Right lobe of liver (tissue), 6 donors: Measurements from ENCODE around the gene PLIN5. TPM values are rescaled to one million over a fixed set of nuclear protein-coding genes. Genes with fewer than 3 reads are reported as not detected.

ENCODE experiments used
- ATAC-seq, 4 donors: fragments of 200-7000 bp; cut with Tn5 transposase; one replicate each; pipeline ENCODE4 v1.9.1; 2020; ENCODE audit warnings: mild to moderate bottlenecking in 4 of 4, moderate library complexity in 4 of 4
- DNase-seq, 3 donors: peaks; one replicate each; pipeline ENCODE4 v3.0.0-alpha.2; 2020
- H3K27ac ChIP-seq, 3 donors: fragments of 200-600 bp; one replicate each; pipeline ENCODE4 v1.8.0; 2022
- H3K27me3 ChIP-seq, 2 donors: fragments of 200-600 bp; one replicate each; pipeline ENCODE4 v1.8.0; 2022
- H3K36me3 ChIP-seq, 4 donors: fragments of 200-600 bp; sonication (generic) in 1 of 4; one replicate each; pipeline versions ENCODE4 v1.5.1 to v1.8.0; 2017 to 2022; ENCODE audit warnings: control low read depth in 1 of 4
- H3K4me1 ChIP-seq, 4 donors: fragments of 200-600 bp; sonication (generic) in 1 of 4; one replicate each; pipeline versions ENCODE4 v1.5.1 to v1.8.0; 2017 to 2022; ENCODE audit warnings: control low read depth in 1 of 4
- H3K4me3 ChIP-seq, 3 donors: fragments of 200-600 bp; one replicate each; pipeline ENCODE4 v1.8.0; 2022
- H3K9me3 ChIP-seq, 4 donors: fragments of 200-600 bp; sonication (generic) in 1 of 4; one replicate each; pipeline versions ENCODE4 v1.5.1 to v1.8.0; 2017 to 2022; ENCODE audit warnings: control low read depth in 1 of 4
- POLR2A ChIP-seq: fragments of 450-650 bp; IDR thresholded peaks from one replicate; pipeline ENCODE4 v1.6.1; 2017; ENCODE audit warnings: antibody characterized with exemption, mild to moderate bottlenecking
- WGBS: methylation state at CpG from one replicate; pipeline ENCODE4 v1.1.6; 2018; ENCODE audit warnings: low coverage, low lambda C conversion rate; ENCODE audit not compliant: insufficient coverage; ENCODE audit errors: missing lambda C conversion rate; 5-methylcytosine and 5-hydroxymethylcytosine counted together
- intact Hi-C, 2 donors: fragments of 100-400 bp; cut with DNase I; formaldehyde crosslinking; loops; one replicate each; pipeline versions ENCODE4 v1.11.2 to v1.14.1; 2022
- total RNA-seq, 6 experiments: library from RNA; depleted of rRNA in 2 of 6; stranded (reverse); fragments of >200 nt in 2 of 6; fragmentation: NEBNext Ultra II Directional in 3 of 6; extraction: Animal tissue kit (Norgen Biotek cat#: 25700) in 3 of 6; gene quantifications; one replicate each; pipeline versions ENCODE4 v1.1.0 to v1.2.4, GENCODE V29; 2016 to 2023
- TF ChIP-seq, protein P1 (sequence below), 4 donors: fragments of 200-600 bp in 3 of 4; fragments of 450-650 bp in 1 of 4; IDR thresholded peaks; one replicate each; pipeline versions ENCODE4 v1.5.1 to v1.8.0; 2016 to 2022; ENCODE audit warnings: antibody characterized with exemption in 4 of 4, mild to moderate bottlenecking in 2 of 4
- donor health status: DM: no; HTN: yes; CAD: no.
- donor health status: DM: no; HTN: no; CAD: no.
- donor health status: DM: no; HTN: no; CAD: no.
- donor health status: DM: no; HTN: yes; CAD: no.
- donor health status: DM: no; HTN: yes; CAD: no.

Gene PLIN5
- total RNA-seq, 6 experiments from 2014 or later = 35.0 to 149 (median 117) TPM

DNA sequence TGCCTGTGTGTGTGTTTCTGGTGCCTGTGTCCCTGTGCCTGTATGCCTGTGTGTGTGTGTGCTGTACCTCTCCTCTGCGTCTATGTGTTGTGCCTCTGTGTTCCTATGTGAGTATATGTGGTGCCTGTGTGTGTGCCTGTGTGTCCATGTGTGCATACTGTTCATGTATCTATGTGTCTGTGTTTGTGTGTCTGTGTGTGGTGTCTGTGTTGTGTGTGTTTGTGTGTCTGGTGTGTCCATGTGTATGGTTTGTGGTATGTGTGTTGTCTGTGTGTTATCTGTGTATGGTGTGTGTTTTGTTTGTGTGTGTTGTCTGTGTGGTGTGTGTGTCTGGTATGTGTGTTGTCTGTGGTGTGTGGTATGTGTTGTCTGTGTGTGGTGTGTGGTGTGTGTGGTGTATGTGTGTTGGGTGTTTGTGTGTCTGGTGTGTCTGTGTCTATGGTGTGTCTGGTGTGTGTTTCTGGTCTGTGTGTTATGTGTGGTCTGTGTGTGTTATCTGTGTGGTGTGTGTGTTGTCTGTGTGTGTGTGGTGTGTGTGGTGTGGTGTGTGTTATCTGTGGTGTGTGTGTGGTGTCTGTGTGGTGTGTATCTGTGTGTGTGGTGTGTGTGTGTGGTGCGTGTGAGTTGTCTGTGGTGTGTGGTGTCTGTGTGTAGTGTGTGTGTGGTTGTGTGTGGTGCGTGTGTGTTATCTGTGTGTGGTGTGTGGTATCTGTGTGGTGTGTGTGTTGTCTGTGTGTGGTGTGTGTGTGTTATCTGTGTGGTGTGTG lies 42.5 kb downstream of the PLIN5 start:
- H3K27ac ChIP-seq = no peak overlapping the region
- intact Hi-C loops = loop anchor here in 1 of 2 donors (10.0 kb wide), 1 partner anchor 228 kb away; no protein-coding TSS in a partner anchor
- WGBS = 78% methylated on average over 1 of the region's 3 CpGs
- TF ChIP-seq, protein P1, sequence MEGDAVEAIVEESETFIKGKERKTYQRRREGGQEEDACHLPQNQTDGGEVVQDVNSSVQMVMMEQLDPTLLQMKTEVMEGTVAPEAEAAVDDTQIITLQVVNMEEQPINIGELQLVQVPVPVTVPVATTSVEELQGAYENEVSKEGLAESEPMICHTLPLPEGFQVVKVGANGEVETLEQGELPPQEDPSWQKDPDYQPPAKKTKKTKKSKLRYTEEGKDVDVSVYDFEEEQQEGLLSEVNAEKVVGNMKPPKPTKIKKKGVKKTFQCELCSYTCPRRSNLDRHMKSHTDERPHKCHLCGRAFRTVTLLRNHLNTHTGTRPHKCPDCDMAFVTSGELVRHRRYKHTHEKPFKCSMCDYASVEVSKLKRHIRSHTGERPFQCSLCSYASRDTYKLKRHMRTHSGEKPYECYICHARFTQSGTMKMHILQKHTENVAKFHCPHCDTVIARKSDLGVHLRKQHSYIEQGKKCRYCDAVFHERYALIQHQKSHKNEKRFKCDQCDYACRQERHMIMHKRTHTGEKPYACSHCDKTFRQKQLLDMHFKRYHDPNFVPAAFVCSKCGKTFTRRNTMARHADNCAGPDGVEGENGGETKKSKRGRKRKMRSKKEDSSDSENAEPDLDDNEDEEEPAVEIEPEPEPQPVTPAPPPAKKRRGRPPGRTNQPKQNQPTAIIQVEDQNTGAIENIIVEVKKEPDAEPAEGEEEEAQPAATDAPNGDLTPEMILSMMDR (IDR thresholded peaks at IDR 0.05) = no peak
- TF ChIP-seq POLR2A = no peak
- no peaks in the 10 kb centered on the region for H3K27me3 ChIP-seq
- no peak overlapping the region for H3K4me3 ChIP-seq
- H3K36me3 ChIP-seq = peaks cover 0 to 16% (median 6%) of the 10 kb centered on the region in 4 donors
- H3K4me1 ChIP-seq = no peaks in the 10 kb centered on the region
- no peaks in the 10 kb centered on the region for H3K9me3 ChIP-seq
- no peak for ATAC-seq
- no peak for DNase-seq

DNA sequence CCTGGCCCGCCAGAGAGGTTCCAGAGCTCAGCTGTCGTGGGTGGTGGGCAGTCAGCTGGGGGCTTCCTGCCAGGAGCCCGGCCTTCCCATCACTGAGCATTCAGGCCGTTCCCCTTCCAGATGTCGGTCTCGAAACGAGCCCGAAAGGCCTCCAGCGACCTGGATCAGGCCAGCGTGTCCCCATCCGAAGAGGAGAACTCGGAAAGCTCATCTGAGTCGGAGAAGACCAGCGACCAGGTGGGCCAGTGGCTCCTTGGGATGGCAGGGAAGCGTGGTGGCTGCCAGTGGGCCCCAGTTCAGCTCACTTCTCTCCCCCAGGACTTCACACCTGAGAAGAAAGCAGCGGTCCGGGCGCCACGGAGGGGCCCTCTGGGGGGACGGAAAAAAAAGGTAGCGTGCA lies 43.6 kb downstream of the PLIN5 start:
- Histone ChIP-seq H3K9me3 (no peaks in the 10 kb centered on the region), H3K4me1 (no peaks in the 10 kb centered on the region), H3K27ac (no peak overlapping the region), H3K36me3 (peaks cover 0 to 16% (median 6%) of the 10 kb centered on the region in 4 donors), H3K27me3 (no peaks in the 10 kb centered on the region), H3K4me3 (no peak overlapping the region)
- no CpG with 5 or more reads among the region's 21 CpGs for WGBS
- DNase-seq = no peak
- no peak for ATAC-seq
- TF ChIP-seq, protein P1 (IDR thresholded peaks at IDR 0.05) = no peak
- TF ChIP-seq POLR2A = no peak
- intact Hi-C loops = loop anchor here in 1 of 2 donors (10.0 kb wide), 1 partner anchor 227 kb away; no protein-coding TSS in a partner anchor

DNA sequence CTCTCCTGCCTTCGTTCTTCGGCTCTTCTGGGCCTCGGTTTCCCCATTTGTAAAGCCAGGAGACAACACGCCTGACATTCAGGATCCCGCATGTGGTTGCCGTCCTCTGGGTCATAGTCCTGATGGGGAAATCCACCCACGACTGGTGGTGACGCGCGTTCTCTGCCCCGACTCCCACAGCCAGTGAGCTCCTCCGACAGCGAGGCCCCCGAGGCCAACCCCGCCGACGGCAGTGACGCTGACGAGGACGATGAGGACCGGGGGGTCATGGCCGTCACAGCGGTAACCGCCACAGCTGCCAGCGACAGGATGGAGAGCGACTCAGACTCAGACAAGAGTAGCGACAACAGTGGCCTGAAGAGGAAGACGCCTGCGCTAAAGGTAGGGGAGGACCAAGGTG lies 46.5 kb downstream of the PLIN5 start:
- intact Hi-C loops = no loop called here
- Histone ChIP-seq H3K27me3 (no peaks in the 10 kb centered on the region), H3K27ac (no peak overlapping the region), H3K4me3 (no peak overlapping the region), H3K36me3 (peaks cover 0 to 9% (median 3%) of the 10 kb centered on the region in 4 donors), H3K9me3 (no peaks in the 10 kb centered on the region), H3K4me1 (no peaks in the 10 kb centered on the region)
- TF ChIP-seq, protein P1 (IDR thresholded peaks at IDR 0.05) = no peak
- TF ChIP-seq POLR2A = no peak
- WGBS = 67% methylated on average over 3 of the region's 29 CpGs
- no peak for DNase-seq
- ATAC-seq = no peak

DNA sequence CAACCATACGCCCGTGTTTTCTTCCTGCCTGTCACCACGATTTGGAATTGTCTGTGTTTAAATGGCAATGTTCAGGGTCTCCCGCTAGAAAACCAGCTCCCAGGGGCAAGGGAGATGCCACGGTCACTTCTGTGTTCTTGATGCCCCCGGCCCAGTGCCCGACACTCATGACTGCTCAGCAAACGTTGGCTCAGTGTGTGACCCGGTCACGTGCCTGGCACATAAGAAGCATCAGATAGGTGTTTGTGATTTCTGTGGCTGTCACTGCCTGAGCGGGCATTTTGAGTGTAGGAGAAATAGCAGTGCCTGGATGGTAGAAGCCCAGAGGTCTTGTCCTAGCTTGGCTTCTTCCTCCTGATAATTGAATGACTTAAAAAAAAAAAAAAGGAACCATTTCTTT lies 47.5 kb downstream of the PLIN5 start:
- H3K4me3 ChIP-seq = no peak overlapping the region
- ATAC-seq (no peak), DNase-seq (no peak)
- TF ChIP-seq, protein P1 (IDR thresholded peaks at IDR 0.05) = no peak
- no peak for TF ChIP-seq POLR2A
- no peaks in the 10 kb centered on the region for H3K27me3 ChIP-seq
- WGBS = 78% methylated on average over 8 of the region's 11 CpGs
- H3K27ac ChIP-seq = no peak overlapping the region
- H3K4me1 ChIP-seq = no peaks in the 10 kb centered on the region
- H3K36me3 ChIP-seq = peaks cover 0 to 9% (median 3%) of the 10 kb centered on the region in 4 donors
- intact Hi-C loops = no loop called here
- H3K9me3 ChIP-seq = no peaks in the 10 kb centered on the region
